NCI-H146 treated with DMSO at 0.1 percent for 48 hours (cell line): ENCODE results near the gene CCNT2.
"Not testable (repeated sequence)": the region's sequence is repeated elsewhere in the genome, so short reads cannot be mapped to it uniquely, and the experiment has no call there.

Experiments used
- DNase-seq: peaks from one replicate; lab custom pipeline; 2025; ENCODE audit not compliant: unreplicated experiment; lab: John Stamatoyannopoulos, UW

CCNT2 gene

GRCh38 chr2:134973241-134974138 lies 54.9 kb downstream of the CCNT2 start:
- DNase-seq: no peak

DNA sequence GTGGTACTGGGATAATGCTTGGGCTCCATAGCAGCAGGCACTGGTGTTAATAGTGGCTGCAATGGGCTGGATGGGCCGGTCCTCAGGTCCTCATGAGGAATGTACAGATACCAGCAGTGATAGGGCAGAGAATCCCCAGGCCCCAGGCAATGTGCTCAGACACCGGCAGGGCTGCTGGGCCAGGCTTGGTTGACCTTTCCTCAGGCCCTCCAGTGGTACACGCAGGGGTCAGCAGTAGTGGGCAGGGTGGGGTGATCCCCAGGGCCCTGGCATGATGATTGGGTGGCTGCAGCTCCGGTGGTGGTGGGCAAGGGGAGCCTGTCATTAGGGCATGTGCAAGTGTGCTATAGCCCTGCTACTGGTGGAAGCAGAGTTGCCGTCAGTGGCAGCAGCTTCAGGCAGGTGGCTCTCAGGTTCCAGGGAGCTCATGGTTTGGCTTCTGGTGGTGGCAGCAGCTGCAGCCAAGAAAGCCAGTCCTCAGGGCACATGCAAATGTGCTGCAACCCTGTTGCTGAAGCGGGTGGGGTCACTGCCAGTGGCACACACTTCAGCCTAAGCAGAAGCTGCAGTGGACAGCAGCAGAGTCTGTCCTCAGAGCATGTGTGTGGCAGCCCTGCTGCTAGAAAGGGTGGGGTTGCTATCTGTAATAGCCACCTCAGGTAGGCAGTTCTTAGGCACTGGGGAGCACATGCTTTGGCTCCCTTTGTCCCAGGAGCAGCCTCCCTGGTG lies 56.8 kb downstream of the CCNT2 start:
- peak; percentile 5 for DNase-seq

- no peak for DNase-seq
Measured at GRCh38 chr2:134976074-134976702, 57.6 kb downstream of the CCNT2 start.

GRCh38 chr2:134977104-134977503 lies 58.5 kb downstream of the CCNT2 start:
- not testable (repeated sequence) for DNase-seq

DNA sequence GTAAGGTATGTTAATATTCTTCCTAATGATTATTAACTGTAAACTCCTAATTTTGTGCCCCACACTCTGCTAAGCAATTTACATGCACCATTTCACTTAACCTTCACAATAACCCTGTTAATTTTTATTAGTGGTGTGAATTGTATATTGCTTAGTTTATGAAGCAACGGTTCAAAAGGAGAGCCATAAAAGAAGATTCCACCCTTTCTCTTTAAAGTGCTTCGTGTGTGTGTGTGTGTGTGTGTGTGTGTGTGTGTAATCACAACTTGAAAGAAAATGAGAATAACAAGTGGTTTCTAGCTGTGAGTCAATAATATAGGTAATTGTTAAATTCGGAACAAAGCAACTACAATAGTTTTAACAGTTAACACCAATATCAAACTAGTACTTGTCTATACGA lies 60.6 kb downstream of the CCNT2 start:
- no peak for DNase-seq

DNA sequence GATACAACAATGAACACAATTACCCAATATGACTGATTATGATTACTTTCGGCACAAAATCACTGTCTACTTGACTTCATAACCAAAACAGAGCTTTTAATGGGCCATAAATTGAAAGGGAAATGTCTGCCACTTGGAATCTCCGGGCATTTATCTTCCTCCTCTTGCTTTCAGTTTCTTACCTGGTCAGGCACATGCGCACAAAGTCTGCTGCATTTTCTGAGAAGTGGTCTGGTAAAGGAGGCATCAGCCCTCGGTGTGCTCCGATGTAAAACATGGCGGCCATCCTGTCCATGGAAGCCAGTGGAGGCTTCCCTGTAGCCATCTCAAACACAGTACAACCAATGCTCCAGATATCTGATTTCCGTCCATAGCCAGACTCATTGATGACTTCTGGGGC lies 62.0 kb downstream of the CCNT2 start:
- no peak for DNase-seq

DNA sequence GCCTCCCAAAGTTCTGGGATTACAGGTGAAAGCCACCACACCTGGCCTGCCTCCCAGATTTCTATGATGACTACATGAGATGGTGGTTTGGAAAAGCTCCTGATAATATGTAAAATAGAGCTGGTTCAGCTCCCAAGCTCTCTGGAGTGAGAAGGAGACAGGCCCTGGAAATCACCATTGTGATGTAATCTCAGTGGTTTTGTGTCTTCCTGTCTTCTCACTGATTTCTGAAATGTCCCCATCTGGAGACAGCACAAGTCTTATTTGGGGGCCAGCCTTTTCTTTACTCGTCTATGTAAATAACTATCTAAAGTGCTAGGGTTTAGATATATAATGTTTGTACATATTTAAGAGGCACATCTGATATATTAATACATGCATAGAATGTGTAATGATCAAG lies 64.0 kb downstream of the CCNT2 start:
- DNase-seq: no peak

DNA sequence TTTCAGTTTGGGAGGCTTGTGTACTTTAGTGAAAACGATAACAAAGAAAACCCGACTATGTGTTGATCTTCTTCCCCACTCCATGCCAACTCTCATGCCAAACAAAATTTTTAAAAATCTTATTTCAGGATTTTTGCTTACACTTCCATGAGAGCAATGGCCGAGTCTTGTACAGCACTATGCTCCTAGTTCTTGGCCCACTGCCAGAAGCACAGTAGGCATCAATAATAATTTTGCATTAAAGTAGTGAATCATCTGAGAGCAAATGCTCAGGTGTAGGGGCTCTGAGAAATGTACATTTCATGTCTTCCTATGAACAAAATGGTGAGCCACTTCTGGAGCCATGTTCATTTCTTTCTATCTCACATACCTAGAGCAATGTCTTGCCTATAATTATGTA lies 66.4 kb downstream of the CCNT2 start:
- DNase-seq: no peak

DNA sequence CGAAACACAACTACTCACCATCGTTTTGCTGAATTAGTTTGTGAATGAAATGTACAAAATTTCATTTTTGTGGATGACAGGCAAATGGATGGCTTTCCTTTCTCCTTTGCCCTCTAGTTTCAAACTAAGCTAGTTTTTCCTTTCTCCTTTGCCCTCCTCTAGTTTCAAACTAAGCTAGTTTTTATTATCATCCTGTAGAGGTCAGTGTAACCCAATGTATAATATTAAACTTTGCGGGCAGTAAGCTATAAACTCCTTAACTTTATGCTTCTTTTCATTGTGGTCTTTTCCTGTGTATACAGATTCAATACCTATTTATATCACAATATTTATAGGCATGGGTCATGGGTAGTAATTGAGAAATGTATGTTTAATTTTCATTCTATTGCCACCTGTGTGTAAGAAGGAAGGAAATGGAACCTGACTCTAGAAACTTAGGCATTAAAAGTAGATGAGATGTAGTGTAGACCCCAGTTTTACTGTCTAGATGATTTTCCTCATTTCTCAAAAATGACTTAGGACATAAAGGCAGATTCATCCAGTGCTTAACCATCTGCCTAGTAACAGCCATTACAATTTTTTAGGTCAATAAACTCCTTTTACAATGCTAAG lies 70.5 kb downstream of the CCNT2 start:
- DNase-seq: peak; percentile 21

DNA sequence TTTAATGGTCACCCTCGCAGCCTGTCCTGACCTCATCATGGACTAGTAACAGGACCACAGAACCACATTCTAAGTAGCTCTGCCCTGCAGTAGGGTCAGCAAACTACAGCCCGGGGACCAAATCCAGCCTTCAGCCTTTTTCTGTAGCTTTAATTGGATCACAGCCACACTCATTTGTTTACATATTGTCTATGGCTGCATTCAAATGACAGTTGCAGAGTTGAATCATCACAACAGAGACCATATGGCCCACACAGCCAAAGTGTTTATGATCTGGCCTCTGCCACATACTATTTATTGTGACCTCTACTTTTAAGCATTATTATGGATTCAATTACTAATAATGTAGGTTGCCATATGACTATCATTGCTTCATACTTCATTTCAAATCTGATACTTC lies 80.9 kb downstream of the CCNT2 start:
- no peak for DNase-seq

DNA sequence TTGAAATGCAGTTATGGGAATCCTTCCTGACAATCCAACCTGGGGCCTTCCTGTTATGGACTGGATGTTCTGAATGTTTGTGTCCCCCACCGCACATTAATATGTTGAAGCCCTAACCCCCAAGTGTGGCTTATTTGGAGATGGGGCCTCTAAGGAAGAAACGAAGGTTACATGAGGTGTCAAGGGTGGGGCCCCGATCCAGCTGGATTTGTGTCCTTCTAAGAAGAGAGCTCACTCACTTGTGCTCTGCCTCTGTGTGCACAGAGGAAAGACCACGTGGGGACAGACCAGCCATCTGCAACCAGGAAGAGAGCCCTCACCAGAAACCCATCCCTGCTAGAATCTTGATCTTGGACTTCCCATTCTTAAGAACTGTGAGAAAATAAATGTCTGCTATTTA lies 84.2 kb downstream of the CCNT2 start:
- no peak for DNase-seq

GRCh38 chr2:135004005-135004746 lies 85.6 kb downstream of the CCNT2 start:
- DNase-seq: peak; percentile 62

DNA sequence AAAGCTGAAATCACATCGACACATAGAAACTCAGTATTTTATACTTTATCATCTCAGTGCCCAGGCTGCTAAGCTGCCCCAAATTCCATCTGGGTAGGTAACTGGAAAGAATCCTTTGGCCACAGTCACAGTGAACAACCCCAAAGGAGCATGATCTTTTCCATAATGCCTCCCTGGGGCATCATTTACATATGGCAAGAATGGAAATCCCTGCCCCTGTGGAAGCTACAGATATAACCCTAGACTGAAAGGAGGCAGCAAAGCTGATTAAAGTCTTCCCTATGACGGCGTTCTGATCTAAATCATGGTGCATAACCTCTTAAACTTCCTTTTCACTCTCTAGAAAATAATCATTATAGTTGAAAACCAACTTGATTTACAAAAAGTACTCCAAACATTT lies 87.1 kb downstream of the CCNT2 start:
- no peak for DNase-seq
